Measurements from ENCODE around the gene ASIC4.

Gene ASIC4

DNA sequence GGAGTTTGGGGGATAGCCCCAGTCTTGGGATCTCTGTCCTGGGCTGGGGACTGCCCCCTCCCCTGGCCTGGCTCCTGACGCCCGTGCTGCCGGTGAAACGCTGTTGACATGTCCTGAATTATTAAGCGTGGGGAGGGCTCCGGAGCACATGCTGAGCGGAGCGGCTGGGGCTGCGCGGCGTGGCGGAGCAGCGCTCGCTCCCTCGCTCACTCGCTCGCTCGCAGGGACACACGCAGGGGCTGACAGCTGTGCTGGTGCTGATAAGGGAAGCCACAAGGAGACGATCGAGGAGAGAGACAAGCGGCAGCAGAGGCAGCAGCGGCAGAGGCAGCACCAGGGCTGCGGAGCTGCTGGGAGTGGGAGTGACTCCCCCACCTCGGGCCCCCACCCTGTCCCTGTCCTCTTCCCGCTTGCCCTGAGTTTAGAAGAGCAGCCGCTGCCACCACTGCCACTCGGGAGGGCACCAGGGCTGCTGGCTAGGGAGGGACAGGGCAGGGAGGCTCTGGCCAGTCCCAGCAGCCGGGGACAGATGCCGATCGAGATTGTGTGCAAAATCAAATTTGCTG is at the start of gene ASIC4:
Gene ASIC4, plus strand, starts transcription at position 287 of the 566 bp plus-strand sequence. Its CDS starts 243 bp downstream, at position 530.
- peak; percentile 87 for DNase-seq (ENCODE audit: low read depth)

GRCh38 chr2:219465659-219466561 is 48.4 kb upstream of the ASIC4 start:
- DNase-seq (ENCODE audit: low read depth), result no peak

DNA sequence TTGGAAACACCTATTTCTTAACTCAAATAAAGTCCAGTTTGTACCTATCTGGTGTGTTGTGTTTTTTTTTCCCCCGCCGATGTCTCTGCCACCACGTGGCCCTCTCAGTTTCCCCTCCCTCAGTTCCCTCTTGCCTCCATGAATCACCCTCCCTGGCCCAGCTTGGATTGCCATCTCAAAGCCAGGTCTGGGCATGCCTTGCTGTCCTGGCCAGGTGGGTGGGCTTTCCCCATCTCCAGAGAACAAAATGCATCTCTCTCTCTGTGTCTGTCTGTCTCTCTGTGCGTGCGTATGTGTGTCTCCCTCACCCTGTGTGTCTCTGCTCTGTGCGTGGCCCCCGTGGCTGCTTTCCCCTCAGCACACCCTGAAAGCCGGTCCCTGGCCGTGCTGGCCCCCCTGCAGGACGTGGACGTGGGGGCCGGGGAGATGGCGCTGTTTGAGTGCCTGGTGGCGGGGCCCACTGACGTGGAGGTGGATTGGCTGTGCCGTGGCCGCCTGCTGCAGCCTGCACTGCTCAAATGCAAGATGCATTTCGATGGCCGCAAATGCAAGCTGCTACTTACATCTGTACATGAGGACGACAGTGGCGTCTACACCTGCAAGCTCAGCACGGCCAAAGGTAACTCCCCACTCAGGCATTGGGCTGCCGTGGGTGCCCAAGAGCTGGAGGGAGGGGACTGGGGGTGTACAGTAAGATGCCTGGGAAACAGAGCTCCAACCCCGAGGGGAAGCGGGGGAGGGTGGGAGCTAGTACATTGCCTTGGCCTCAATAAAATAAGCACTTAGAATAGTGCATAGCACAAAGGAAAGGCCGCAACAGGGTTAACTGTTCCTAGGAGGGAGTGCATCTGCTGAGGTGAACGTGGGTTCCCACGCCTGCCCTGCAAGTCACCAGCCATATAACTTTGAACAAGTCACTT is 47.2 kb upstream of the ASIC4 start:
- no peak for DNase-seq (ENCODE audit: low read depth)

- DNase-seq (ENCODE audit: low read depth), result no peak
These were observed 46.6 kb upstream of the ASIC4 start for GRCh38 chr2:219467736-219468075.

DNA sequence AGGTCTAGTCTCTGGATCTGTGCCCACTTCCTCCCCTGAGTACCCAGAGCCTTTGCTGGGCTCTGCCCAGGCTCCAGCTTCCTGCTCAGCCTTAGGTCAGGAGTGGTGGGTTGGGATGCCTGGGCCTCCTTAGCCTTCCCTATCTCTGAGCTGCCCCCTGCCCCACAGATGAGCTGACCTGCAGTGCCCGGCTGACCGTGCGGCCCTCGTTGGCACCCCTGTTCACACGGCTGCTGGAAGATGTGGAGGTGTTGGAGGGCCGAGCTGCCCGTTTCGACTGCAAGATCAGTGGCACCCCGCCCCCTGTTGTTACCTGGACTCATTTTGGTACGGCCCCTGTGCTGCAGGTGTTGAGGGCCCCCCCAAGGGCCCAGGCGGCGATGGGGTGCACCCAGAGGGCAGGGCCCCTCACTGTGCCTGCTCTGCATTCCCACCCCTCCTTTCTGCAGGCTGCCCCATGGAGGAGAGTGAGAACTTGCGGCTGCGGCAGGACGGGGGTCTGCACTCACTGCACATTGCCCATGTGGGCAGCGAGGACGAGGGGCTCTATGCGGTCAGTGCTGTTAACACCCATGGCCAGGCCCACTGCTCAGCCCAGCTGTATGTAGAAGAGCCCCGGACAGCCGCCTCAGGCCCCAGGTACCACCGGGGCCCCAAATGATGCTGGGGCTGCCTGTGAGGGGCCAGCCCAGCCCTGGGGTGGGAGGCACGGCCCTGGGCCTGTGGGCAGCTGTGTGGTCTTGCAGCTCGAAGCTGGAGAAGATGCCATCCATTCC is 45.7 kb upstream of the ASIC4 start:
- DNase-seq (ENCODE audit: low read depth), result no peak

GRCh38 chr2:219469186-219469724 is 45.0 kb upstream of the ASIC4 start:
- peak; percentile 37 for DNase-seq (ENCODE audit: low read depth)

DNA sequence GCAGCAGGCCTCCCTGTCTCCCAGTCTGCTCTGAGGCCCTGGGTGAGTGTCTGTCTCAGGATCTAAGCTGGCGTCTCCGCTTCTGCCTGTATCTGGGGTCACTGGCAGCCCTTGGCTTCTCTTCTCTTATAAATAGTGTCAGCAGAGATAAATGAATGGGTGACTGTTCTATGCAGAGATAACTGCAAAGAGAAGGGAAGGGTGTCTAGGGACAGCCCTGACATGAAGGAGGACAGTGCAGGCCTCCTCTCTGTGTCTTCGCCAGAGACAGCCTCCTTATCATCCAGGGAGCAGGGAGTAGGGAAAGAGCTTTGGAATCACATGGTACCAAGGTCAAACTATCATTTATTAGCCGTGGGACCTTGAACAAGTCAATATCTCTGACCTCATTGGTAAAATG is 43.9 kb upstream of the ASIC4 start:
- no peak for DNase-seq (ENCODE audit: low read depth)

GRCh38 chr2:219471476-219472371 is 42.6 kb upstream of the ASIC4 start:
- no peak for DNase-seq (ENCODE audit: low read depth)

DNA sequence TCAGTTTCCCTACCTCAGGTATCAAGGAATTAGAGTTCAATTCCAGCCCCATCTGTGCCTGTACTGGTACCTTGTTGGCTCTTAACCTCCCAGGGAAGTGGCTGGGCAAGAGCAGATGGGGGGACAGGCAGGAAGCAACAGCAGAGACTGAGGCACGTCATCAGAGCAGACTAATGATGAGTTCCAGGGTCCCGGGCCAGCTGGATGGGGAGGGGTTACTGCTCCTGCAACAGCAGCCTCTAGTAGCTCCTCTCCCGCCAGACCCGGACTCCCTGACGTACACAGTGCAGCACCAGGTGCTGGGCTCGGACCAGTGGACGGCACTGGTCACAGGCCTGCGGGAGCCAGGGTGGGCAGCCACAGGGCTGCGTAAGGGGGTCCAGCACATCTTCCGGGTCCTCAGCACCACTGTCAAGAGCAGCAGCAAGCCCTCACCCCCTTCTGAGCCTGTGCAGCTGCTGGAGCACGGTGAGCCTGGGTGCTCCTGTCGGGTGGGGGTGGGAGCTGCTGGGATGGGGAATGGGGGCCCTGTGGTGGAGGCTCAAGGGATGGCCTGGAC is 41.6 kb upstream of the ASIC4 start:
- no peak for DNase-seq (ENCODE audit: low read depth)

GRCh38 chr2:219473511-219473910 is 40.8 kb upstream of the ASIC4 start:
- DNase-seq (ENCODE audit: low read depth), result no peak

DNA sequence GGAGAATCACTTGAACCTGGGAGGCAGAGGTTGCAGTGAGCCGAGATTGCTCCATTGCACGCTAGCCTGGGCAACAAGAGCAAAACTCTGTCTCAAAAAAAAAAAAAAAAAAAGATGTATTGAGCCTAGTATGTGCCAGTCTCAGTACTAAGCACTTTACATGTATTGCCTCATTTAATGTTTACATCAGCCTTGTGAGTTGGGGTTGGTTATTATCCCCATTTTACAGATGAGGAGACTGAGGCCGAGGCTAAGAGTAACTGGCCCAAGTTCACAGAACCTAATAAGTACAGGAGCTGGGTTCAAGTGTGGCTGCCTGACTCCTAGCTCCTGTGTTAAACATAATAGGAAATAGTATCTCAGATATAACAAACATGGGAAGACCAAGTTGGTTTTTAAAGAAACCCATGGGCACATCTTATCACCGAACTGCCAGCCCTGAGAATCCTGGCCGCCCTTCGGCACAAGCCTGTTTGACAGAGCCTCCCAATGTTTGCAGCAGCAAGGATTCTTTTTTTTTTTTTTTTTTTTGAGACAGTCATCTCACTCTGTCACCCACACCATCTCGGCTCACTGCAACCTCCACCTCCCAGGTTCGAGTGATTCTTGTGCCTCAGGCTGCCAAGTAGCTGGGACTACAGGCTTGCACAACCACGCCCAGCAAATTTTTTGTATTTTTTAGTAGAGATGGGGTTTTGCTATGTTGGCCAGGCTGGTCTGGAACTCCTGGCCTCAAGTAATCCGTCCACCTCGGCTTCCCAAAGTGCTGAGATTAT is 39.8 kb upstream of the ASIC4 start:
- no peak for DNase-seq (ENCODE audit: low read depth)

- DNase-seq (ENCODE audit: low read depth), result no peak
These were observed 39.0 kb upstream of the ASIC4 start for GRCh38 chr2:219475278-219475677.

- peak; percentile 58 for DNase-seq (ENCODE audit: low read depth)
These were observed 38.3 kb upstream of the ASIC4 start for GRCh38 chr2:219475697-219476651.

DNA sequence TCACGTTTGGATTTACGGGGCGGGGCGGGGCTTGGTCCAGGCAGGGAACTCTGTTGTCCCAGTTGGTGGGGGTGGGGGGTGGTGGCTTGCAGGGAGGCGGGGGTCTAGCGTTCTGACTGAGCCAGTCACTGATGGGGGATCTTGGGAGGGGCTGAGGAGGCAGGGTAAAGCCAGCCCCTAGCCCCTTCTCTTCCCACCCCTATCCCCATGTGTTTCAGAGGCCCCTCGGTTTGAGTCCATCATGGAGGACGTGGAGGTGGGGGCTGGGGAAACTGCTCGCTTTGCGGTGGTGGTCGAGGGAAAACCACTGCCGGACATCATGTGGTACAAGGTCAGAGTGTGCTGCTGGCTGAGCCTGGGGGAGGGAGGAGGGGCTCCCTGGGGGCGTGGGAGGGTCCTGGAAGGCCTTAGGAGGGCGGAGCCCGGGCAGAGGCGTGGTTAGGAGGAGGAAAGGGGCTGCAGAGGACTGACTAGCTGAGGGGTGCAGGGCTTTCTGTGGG is 37.6 kb upstream of the ASIC4 start:
- DNase-seq (ENCODE audit: low read depth), result peak; percentile 50

- no peak for DNase-seq (ENCODE audit: low read depth)
These were observed 37.1 kb upstream of the ASIC4 start for GRCh38 chr2:219477179-219477578.

GRCh38 chr2:219477815-219478214 is 36.5 kb upstream of the ASIC4 start:
- DNase-seq (ENCODE audit: low read depth), result no peak

GRCh38 chr2:219478916-219479315 is 35.4 kb upstream of the ASIC4 start:
- DNase-seq (ENCODE audit: low read depth), result no peak

DNA sequence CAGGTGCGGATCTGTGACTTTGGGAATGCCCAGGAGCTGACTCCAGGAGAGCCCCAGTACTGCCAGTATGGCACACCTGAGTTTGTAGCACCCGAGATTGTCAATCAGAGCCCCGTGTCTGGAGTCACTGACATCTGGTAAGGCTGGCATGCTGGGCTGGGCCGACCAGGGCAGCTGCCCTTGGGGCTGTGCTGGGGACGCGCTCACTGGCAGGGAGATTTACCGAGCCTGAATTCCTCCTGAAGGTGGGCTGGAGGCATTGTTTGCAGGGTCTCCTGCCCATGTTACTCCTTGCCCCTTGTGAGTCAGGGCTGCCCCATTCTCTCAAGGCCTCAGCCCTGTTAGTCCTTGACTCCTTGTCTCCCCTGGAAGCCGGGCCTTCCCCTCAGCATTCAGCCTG is 34.3 kb upstream of the ASIC4 start:
- no peak for DNase-seq (ENCODE audit: low read depth)

Data from CMK (cell line).